Measurements from ENCODE around the gene SPDYE6.

DNA sequence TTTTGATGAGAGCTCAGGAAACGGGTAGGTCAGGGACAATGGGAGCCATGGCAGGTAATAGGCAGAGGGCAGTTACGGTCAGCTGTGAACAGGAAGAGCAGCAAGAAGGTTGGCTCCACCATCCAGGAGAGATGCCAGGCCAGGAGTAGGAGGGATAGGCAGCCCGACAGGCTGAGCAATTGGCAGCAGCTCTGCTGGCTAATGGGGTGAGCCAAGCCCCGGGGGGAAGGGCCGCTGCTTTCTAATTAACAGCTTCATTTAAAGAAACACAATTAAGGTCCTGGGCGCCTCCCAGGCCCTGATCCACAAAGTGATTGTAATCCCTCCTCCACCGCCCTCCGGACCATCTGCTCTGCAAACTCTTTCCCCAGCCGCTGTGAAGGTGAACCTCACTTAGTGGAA, 45.8 kb downstream of the SPDYE6 start:
- TF ChIP-seq, protein P1, sequence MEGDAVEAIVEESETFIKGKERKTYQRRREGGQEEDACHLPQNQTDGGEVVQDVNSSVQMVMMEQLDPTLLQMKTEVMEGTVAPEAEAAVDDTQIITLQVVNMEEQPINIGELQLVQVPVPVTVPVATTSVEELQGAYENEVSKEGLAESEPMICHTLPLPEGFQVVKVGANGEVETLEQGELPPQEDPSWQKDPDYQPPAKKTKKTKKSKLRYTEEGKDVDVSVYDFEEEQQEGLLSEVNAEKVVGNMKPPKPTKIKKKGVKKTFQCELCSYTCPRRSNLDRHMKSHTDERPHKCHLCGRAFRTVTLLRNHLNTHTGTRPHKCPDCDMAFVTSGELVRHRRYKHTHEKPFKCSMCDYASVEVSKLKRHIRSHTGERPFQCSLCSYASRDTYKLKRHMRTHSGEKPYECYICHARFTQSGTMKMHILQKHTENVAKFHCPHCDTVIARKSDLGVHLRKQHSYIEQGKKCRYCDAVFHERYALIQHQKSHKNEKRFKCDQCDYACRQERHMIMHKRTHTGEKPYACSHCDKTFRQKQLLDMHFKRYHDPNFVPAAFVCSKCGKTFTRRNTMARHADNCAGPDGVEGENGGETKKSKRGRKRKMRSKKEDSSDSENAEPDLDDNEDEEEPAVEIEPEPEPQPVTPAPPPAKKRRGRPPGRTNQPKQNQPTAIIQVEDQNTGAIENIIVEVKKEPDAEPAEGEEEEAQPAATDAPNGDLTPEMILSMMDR (conservative IDR thresholded peaks at IDR 0.05; ENCODE audit: low read depth, low read length): no peak
- TF ChIP-seq EZH2 (IDR thresholded peaks at IDR 0.05; ENCODE audit: borderline replicate concordance, low read depth, low read length, poor library complexity, severe bottlenecking): no peak

Data from A673 (cell line).